Nephron progenitor cell (in vitro differentiated cells): ENCODE data around the gene PSMD3.
"Not testable (repeated sequence)": the region's sequence is repeated elsewhere in the genome, so short reads cannot be mapped to it uniquely, and the experiment has no call there.

Source experiments
- DNase-seq: peaks from one replicate; pipeline ENCODE4 v3.0.0; 2021
- H3K27ac Mint-ChIP-seq: 2 replicates; pipeline ENCODE4 v1.8.0; 2021; ENCODE audit warnings: mild to moderate bottlenecking, moderate library complexity, mixed read lengths
- H3K27me3 Mint-ChIP-seq: 2 replicates; pipeline ENCODE4 v1.8.0; 2021; ENCODE audit warnings: mild to moderate bottlenecking, low read depth, mixed read lengths; ENCODE audit not compliant: poor library complexity
- H3K36me3 Mint-ChIP-seq: 2 replicates; pipeline ENCODE4 v1.8.0; 2021; ENCODE audit warnings: low read depth, mixed read lengths
- H3K4me1 Mint-ChIP-seq: 2 replicates; pipeline ENCODE4 v1.8.0; 2021; ENCODE audit warnings: mixed read lengths
- H3K4me3 Mint-ChIP-seq: 2 replicates; pipeline ENCODE4 v1.8.0; 2021; ENCODE audit warnings: mild to moderate bottlenecking, moderate library complexity, mixed read lengths
- H3K9me3 Mint-ChIP-seq: 2 replicates; pipeline ENCODE4 v1.8.0; 2021; ENCODE audit warnings: mild to moderate bottlenecking, moderate library complexity, mixed read lengths
- TF ChIP-seq, protein P1 (sequence below): fragments of 200-600 bp; sonication (generic); IDR thresholded peaks from 2 replicates; pipeline ENCODE4 v1.5.0; 2021; ENCODE audit warnings: antibody characterized with exemption

The PSMD3 gene

DNA sequence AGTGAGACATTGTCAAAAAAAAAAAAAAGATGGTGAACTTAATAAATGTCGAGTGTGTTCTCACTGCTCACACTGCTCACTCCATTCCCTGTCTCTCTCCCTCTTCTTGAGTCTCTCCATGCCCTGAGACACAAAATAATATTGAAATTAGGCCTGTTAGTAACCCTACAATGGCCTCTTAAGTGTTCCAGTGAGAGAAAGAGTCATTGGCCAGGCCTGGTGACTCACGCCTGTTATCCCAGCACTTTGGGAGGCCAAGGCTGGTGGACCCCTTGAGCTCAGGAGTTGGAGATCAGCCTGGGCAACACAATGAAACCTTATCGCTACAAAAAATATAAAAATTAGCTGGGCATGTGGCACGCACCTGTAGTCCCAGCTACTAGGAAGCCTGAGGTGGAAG, 18.5 kb downstream of the PSMD3 start:
- DNase-seq = no peak
- TF ChIP-seq, protein P1, sequence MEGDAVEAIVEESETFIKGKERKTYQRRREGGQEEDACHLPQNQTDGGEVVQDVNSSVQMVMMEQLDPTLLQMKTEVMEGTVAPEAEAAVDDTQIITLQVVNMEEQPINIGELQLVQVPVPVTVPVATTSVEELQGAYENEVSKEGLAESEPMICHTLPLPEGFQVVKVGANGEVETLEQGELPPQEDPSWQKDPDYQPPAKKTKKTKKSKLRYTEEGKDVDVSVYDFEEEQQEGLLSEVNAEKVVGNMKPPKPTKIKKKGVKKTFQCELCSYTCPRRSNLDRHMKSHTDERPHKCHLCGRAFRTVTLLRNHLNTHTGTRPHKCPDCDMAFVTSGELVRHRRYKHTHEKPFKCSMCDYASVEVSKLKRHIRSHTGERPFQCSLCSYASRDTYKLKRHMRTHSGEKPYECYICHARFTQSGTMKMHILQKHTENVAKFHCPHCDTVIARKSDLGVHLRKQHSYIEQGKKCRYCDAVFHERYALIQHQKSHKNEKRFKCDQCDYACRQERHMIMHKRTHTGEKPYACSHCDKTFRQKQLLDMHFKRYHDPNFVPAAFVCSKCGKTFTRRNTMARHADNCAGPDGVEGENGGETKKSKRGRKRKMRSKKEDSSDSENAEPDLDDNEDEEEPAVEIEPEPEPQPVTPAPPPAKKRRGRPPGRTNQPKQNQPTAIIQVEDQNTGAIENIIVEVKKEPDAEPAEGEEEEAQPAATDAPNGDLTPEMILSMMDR = no peak
- Mint-ChIP-seq H3K27me3 (peaks cover 7% of the 10 kb centered on the region), H3K27ac (peak overlapping the region; percentile 66), H3K4me1 (peaks cover 9% of the 10 kb centered on the region), H3K4me3 (no peak overlapping the region), H3K36me3 (peaks cover 29% of the 10 kb centered on the region), H3K9me3 (no peaks in the 10 kb centered on the region)

DNA sequence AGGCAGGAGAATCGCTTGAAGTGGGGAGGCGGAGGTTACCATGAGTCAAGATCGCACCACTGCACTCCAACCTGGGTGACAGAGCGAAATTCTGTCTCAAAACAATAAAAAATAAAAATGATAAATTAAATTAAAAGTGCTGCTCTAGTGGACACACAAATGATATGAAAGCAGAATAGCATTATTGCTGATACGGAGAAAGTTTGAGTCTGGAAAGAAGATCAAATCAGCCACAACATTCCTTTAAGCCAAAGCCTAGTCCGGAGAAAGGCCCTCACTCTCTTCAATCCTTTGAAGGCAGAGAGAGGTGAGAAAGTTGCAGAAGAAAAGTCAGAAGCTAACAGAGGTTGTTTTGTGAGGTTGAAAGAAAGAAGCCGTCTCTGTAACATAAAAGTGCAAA, 19.6 kb downstream of the PSMD3 start:
- Mint-ChIP-seq H3K27ac (peak overlapping the region; percentile 59), H3K4me3 (no peak overlapping the region), H3K36me3 (peaks cover 19% of the 10 kb centered on the region), H3K27me3 (peaks cover 7% of the 10 kb centered on the region), H3K4me1 (peaks cover 11% of the 10 kb centered on the region), H3K9me3 (peaks cover 5% of the 10 kb centered on the region)
- TF ChIP-seq, protein P1 = no peak
- DNase-seq = no peak

DNA sequence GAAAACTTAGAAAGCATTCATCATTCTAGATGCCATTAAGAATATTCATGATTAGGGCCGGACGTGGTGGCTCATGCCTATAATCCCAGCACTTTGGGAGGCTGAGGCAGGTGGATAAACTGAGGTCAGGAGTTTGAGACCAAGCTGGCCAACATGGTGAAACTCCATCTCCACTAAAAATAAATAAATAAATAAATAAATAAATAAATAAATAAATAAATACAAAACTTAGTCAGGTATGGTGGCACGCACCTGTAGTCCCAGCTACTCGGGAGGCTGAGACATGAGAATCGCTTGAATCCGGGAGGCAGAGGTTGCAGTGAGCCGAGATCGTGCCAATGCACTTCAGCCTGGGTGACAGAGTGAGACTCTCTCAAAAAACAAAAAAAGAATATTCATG, 20.7 kb downstream of the PSMD3 start:
- H3K27me3 Mint-ChIP-seq, H3K27ac Mint-ChIP-seq, H3K9me3 Mint-ChIP-seq, H3K4me3 Mint-ChIP-seq, DNase-seq: not testable (repeated sequence)
- peaks cover 12% of the 10 kb centered on the region for H3K4me1 Mint-ChIP-seq
- H3K36me3 Mint-ChIP-seq = peaks cover 12% of the 10 kb centered on the region

DNA sequence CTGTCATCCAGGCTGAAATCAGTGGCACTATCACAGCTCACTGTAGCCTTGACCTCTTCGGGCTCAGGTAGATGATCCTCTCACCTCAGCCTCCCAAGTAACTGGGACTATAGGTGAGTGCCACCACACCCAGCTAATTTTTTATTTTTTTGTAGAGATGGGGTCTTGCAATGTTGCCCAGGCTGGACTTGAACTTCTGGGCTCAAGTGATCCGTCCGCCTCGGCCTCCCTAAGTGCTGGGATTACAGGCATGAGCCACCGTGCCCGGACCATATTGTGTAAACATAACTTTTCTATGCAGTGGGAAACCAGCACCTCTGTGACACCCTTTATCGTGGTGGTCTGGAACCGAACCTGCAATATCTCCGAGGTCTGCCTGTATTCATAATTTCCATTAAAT, 23.5 kb downstream of the PSMD3 start:
- DNase-seq = no peak
- H3K27me3 Mint-ChIP-seq = peaks cover 15% of the 10 kb centered on the region
- TF ChIP-seq, protein P1 = no peak
- no peaks in the 10 kb centered on the region for H3K36me3 Mint-ChIP-seq
- no peak overlapping the region for H3K27ac Mint-ChIP-seq
- peaks cover 10% of the 10 kb centered on the region for H3K9me3 Mint-ChIP-seq
- H3K4me3 Mint-ChIP-seq = no peak overlapping the region
- peaks cover 8% of the 10 kb centered on the region for H3K4me1 Mint-ChIP-seq

DNA sequence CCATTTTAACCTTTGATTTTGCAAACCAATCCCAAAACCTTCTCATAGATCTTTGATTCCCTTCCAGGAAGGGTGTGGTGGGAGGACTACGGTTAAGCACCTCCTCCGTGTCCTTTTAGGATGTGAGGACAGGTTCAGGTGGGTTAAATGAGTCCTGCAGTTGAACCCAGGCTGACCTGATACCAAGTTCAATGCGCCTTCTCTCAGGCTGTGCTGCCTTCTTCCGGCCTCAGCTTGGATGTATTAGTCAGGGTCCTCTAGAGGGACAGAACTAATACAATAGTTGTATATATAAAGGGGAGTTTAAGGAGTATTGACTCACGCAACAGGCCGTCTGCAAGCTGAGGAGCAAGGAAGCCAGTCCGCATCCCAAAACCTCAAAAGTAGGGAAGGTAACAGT, 24.1 kb downstream of the PSMD3 start:
- Mint-ChIP-seq H3K27ac (no peak overlapping the region), H3K4me3 (no peak overlapping the region), H3K36me3 (no peaks in the 10 kb centered on the region), H3K9me3 (peaks cover 10% of the 10 kb centered on the region), H3K4me1 (peaks cover 8% of the 10 kb centered on the region), H3K27me3 (peaks cover 15% of the 10 kb centered on the region)
- TF ChIP-seq, protein P1 = no peak
- DNase-seq = no peak

DNA sequence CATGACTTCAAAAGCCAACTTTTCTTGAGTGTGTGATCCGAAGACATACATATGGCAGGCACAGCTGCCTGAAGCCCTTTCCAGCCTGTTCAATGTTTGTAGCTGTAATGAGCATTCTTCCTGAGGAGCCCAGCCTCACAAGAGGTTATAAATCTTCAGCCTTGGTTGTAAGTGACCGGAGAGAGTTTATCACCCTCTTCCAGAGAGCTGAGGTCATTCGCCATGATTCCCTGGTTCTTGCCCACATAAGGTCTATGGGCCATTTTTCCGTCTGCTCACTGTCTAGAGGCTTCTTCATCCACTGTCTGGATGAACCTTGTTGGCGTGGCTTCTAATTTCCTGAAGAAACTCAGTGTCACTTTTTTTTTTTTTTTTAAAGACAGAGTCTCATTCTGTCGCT, 24.9 kb downstream of the PSMD3 start:
- H3K27me3 Mint-ChIP-seq = peaks cover 15% of the 10 kb centered on the region
- peaks cover 15% of the 10 kb centered on the region for H3K4me1 Mint-ChIP-seq
- peaks cover 10% of the 10 kb centered on the region for H3K9me3 Mint-ChIP-seq
- H3K4me3 Mint-ChIP-seq = no peak overlapping the region
- no peaks in the 10 kb centered on the region for H3K36me3 Mint-ChIP-seq
- no peak for DNase-seq
- TF ChIP-seq, protein P1 = no peak
- no peak overlapping the region for H3K27ac Mint-ChIP-seq

DNA sequence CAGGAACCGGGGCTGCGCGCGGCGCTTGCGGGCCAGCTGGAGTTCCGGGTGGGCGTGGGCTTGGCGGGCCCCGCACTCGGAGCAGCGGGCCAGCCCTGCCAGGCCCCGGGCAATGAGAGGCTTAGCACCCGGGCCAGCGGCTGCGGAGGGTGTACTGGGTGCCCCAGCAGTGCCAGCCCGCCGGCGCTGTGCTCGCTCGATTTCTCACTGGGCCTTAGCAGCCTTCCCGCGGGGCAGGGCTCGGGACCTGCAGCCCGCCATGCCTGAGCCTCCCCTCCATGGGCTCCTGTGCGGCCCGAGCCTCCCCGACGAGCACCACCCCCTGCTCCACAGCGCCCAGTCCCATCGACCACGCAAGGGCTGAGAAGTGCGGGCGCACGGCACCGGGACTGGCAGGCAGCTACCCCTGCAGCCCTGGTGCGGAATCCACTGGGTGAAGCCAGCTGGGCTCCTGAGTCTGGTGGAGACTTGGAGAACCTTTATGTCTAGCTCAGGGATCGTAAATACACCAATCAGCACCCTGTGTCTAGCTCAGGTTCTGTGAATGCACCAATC, 30.4 kb downstream of the PSMD3 start:
- not testable (repeated sequence) for H3K9me3 Mint-ChIP-seq, H3K27ac Mint-ChIP-seq, H3K4me3 Mint-ChIP-seq, DNase-seq, H3K36me3 Mint-ChIP-seq
- peaks cover 13% of the 10 kb centered on the region for H3K27me3 Mint-ChIP-seq
- H3K4me1 Mint-ChIP-seq = peaks cover 40% of the 10 kb centered on the region

DNA sequence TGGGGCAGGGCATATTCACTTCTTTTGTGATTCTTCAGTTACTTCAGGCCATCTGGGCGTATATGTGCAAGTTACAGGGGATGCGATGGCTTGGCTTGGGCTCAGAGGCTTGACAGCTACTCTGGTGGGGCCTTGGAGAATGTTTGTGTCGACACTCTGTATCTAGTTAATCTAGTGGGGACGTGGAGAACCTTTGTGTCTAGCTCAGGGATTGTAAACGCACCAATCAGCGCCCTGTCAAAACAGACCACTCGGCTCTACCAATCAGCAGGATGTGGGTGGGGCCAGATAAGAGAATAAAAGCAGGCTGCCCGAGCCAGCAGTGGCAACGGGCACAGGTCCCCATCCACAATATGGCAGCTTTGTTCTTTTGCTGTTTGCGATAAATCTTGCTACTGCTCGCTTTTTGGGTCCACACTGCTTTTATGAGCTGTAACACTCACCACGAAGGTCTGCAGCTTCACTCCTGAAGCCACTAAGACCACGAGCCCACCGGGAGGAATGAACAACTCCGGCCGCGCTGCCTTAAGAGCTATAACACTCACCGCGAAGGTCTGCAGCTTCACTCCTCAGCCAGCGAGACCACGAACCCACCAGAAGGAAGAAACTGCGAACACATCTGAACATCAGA, 31.5 kb downstream of the PSMD3 start:
- H3K27ac Mint-ChIP-seq = not testable (repeated sequence)

More for the DNA sequence above, 31.5 kb downstream of the PSMD3 start:
- H3K36me3 Mint-ChIP-seq, H3K9me3 Mint-ChIP-seq, H3K4me3 Mint-ChIP-seq, DNase-seq: not testable (repeated sequence)
- Mint-ChIP-seq H3K27me3 (peaks cover 10% of the 10 kb centered on the region), H3K4me1 (peaks cover 40% of the 10 kb centered on the region)
